Breast epithelium (tissue), 4 donors: Measurements from ENCODE around the gene USP53. TPM values are rescaled to one million over a fixed set of nuclear protein-coding genes. Genes with fewer than 3 reads are reported as not detected.

Experiments used
- DNase-seq, 2 donors: peaks; one replicate each; pipeline ENCODE4 v3.0.0-alpha.2; 2019; ENCODE audit warnings: low spot score in 2 of 2
- H3K27ac ChIP-seq, 2 donors: fragments of 200-600 bp; sonication (generic) in 1 of 2; one replicate each; pipeline ENCODE4 v1.5.1; 2016 to 2019; ENCODE audit warnings: mild to moderate bottlenecking in 1 of 2
- H3K27me3 ChIP-seq, 2 donors: fragments of 200-600 bp; sonication (generic) in 1 of 2; one replicate each; pipeline versions ENCODE4 v1.5.1 to v1.6.0; 2017 to 2019; ENCODE audit warnings: control low read depth in 1 of 2, mild to moderate bottlenecking in 1 of 2
- H3K36me3 ChIP-seq: fragments of 200-600 bp; one replicate; pipeline ENCODE4 v1.5.1; 2019
- H3K4me1 ChIP-seq, 2 donors: fragments of 200-600 bp; sonication (generic); one replicate each; pipeline ENCODE4 v1.5.1; 2016 to 2019; ENCODE audit warnings: control low read depth in 1 of 2
- H3K4me3 ChIP-seq, 3 donors: fragments of 200-600 bp; sonication (generic); 1 replicate in 2 of 3; 2 replicates in 1 of 3; pipeline ENCODE4 v1.5.1; 2016 to 2019; ENCODE audit warnings: mild to moderate bottlenecking in 3 of 3, moderate library complexity in 2 of 3
- H3K9me3 ChIP-seq, 2 donors: fragments of 200-600 bp; sonication (generic) in 1 of 2; one replicate each; pipeline ENCODE4 v1.5.1; 2016 to 2019; ENCODE audit warnings: control low read depth in 1 of 2
- CTCF ChIP-seq, 3 donors: fragments of 450-650 bp; IDR thresholded peaks; one replicate each; pipeline ENCODE4 v1.5.1; 2016 to 2017; ENCODE audit warnings: antibody characterized with exemption in 3 of 3, mild to moderate bottlenecking in 3 of 3, moderate library complexity in 3 of 3
- POLR2A ChIP-seq: fragments of 450-650 bp; IDR thresholded peaks from one replicate; pipeline ENCODE4 v1.6.1; 2016; ENCODE audit warnings: antibody characterized with exemption, mild to moderate bottlenecking, moderate library complexity
- POLR2AphosphoS5 ChIP-seq, 3 donors: sonication (generic); formaldehyde crosslinking; IDR thresholded peaks; one replicate each; pipeline ENCODE4 v1.6.1; 2017; ENCODE audit warnings: antibody characterized with exemption in 3 of 3
- intact Hi-C: fragments of 100-400 bp; cut with DNase I; formaldehyde crosslinking; loops from one replicate; pipeline ENCODE4 v1.15.1; 2023; ENCODE audit warnings: low total_unique reads
- total RNA-seq, 3 donors: library from RNA; depleted of rRNA; stranded (reverse); fragments of >200 nt; gene quantifications; one replicate each; pipeline ENCODE4 v1.1.0, GENCODE V29; 2016

Gene USP53
- total RNA-seq, 3 donors from 2014 or later, result 123 to 167 (median 136) TPM

- Histone ChIP-seq H3K4me1 (no peaks in the 10 kb centered on the region), H3K27ac (peak overlapping the region; percentile 3 to 62), H3K36me3 (no peaks in the 10 kb centered on the region), H3K9me3 (no peaks in the 10 kb centered on the region), H3K27me3 (no peaks in the 10 kb centered on the region), H3K4me3 (no peak overlapping the region)
- TF ChIP-seq CTCF (IDR thresholded peaks at IDR 0.05) (no peak), POLR2A (no peak), POLR2AphosphoS5 (IDR thresholded peaks at IDR 0.05) (no peak)
- intact Hi-C loops, result no loop called here
- no peak for DNase-seq
Observed at GRCh38 chr4:119209077-119209476, 3.4 kb upstream of the USP53 start.

- H3K27ac ChIP-seq, result peak overlapping the region; percentile 3 to 62
- intact Hi-C loops, result no loop called here
- H3K4me3 ChIP-seq, result no peak overlapping the region
- no peak for DNase-seq
- H3K4me1 ChIP-seq, result no peaks in the 10 kb centered on the region
- H3K36me3 ChIP-seq, result no peaks in the 10 kb centered on the region
- H3K27me3 ChIP-seq, result no peaks in the 10 kb centered on the region
- TF ChIP-seq POLR2AphosphoS5 (IDR thresholded peaks at IDR 0.05) (no peak), CTCF (IDR thresholded peaks at IDR 0.05) (no peak), POLR2A (no peak)
- H3K9me3 ChIP-seq, result no peaks in the 10 kb centered on the region
Observed at GRCh38 chr4:119209586-119209985, 2.9 kb upstream of the USP53 start.

GRCh38 chr4:119210775-119211174 is 1.7 kb upstream of the USP53 start:
- TF ChIP-seq CTCF (IDR thresholded peaks at IDR 0.05), result no peak
- TF ChIP-seq POLR2A, result no peak
- no peak for TF ChIP-seq POLR2AphosphoS5 (IDR thresholded peaks at IDR 0.05)
- Histone ChIP-seq H3K36me3 (no peaks in the 10 kb centered on the region), H3K4me1 (no peaks in the 10 kb centered on the region), H3K27ac (peak overlapping the region; percentile 96 to 98), H3K9me3 (no peaks in the 10 kb centered on the region), H3K27me3 (no peaks in the 10 kb centered on the region), H3K4me3 (peak overlapping the region in 2 of 3 donors; percentile 79 to 92)
- DNase-seq, result no peak
- intact Hi-C loops, result no loop called here

- Histone ChIP-seq H3K9me3 (no peaks in the 10 kb centered on the region), H3K27me3 (no peaks in the 10 kb centered on the region), H3K36me3 (no peaks in the 10 kb centered on the region), H3K4me1 (no peaks in the 10 kb centered on the region), H3K4me3 (peak overlapping the region; percentile 79 to 94 (median 92)), H3K27ac (peak overlapping the region; percentile 96 to 98)
- intact Hi-C loops, result no loop called here
- no peak for TF ChIP-seq POLR2AphosphoS5 (IDR thresholded peaks at IDR 0.05)
- TF ChIP-seq CTCF (IDR thresholded peaks at IDR 0.05), result peak in 1 of 3 donors; percentile 26
- peak in 1 of 2 donors; percentile 35 for DNase-seq
Observed at GRCh38 chr4:119211867-119212233, 663 bp upstream of the USP53 start.

- TF ChIP-seq CTCF (IDR thresholded peaks at IDR 0.05) (no peak), POLR2A (no peak), POLR2AphosphoS5 (IDR thresholded peaks at IDR 0.05) (peak in 2 of 3 donors; percentile 65 to 75)
- DNase-seq, result peak; percentile 74 to 78
- Histone ChIP-seq H3K9me3 (no peaks in the 10 kb centered on the region), H3K36me3 (no peaks in the 10 kb centered on the region), H3K4me3 (peak overlapping the region; percentile 79 to 94 (median 92)), H3K27ac (peak overlapping the region; percentile 96 to 98), H3K27me3 (no peaks in the 10 kb centered on the region), H3K4me1 (peaks cover 0 to 4% of the 10 kb centered on the region in 2 donors)
- intact Hi-C loops, result no loop called here
Observed at GRCh38 chr4:119212964-119213606, 572 bp downstream of the USP53 start.
